C1 segment of cervical spinal cord (tissue), 14 donors: ENCODE data around the gene GAS1.

Experiments
- DNase-seq, 14 donors: peaks; one replicate each; lab custom pipeline; 2025; lab: John Stamatoyannopoulos, UW

Gene GAS1

GRCh38 chr9:86925686-86926085 is 21.6 kb downstream of the GAS1 start:
- no peak for DNase-seq

- DNase-seq: no peak
Measured at GRCh38 chr9:86924206-86924605, 23.1 kb downstream of the GAS1 start.

- no peak for DNase-seq
Measured at GRCh38 chr9:86921151-86921923, 26.0 kb downstream of the GAS1 start.

- no peak for DNase-seq
Measured at GRCh38 chr9:86918556-86918955, 28.8 kb downstream of the GAS1 start.

GRCh38 chr9:86912210-86912609 is 35.1 kb downstream of the GAS1 start:
- DNase-seq: no peak

- no peak for DNase-seq
Measured at GRCh38 chr9:86909388-86909787, 37.9 kb downstream of the GAS1 start.

GRCh38 chr9:86908261-86908660 is 39.0 kb downstream of the GAS1 start:
- no peak for DNase-seq

- DNase-seq: no peak
Measured at GRCh38 chr9:86907346-86907745, 40.0 kb downstream of the GAS1 start.

- DNase-seq: no peak
Measured at GRCh38 chr9:86903734-86904085, 43.6 kb downstream of the GAS1 start.

- DNase-seq: no peak
Measured at GRCh38 chr9:86902991-86903733, 44.1 kb downstream of the GAS1 start.

- no peak for DNase-seq
Measured at GRCh38 chr9:86902586-86902985, 44.7 kb downstream of the GAS1 start.

GRCh38 chr9:86902176-86902575 is 45.1 kb downstream of the GAS1 start:
- DNase-seq: no peak

GRCh38 chr9:86901511-86901910 is 45.8 kb downstream of the GAS1 start:
- no peak for DNase-seq
